ENCODE results near the gene PLEKHA7.
"Not testable (repeated sequence)": the region's sequence is repeated elsewhere in the genome, so short reads cannot be mapped to it uniquely, and the experiment has no call there.

PLEKHA7 gene

DNA sequence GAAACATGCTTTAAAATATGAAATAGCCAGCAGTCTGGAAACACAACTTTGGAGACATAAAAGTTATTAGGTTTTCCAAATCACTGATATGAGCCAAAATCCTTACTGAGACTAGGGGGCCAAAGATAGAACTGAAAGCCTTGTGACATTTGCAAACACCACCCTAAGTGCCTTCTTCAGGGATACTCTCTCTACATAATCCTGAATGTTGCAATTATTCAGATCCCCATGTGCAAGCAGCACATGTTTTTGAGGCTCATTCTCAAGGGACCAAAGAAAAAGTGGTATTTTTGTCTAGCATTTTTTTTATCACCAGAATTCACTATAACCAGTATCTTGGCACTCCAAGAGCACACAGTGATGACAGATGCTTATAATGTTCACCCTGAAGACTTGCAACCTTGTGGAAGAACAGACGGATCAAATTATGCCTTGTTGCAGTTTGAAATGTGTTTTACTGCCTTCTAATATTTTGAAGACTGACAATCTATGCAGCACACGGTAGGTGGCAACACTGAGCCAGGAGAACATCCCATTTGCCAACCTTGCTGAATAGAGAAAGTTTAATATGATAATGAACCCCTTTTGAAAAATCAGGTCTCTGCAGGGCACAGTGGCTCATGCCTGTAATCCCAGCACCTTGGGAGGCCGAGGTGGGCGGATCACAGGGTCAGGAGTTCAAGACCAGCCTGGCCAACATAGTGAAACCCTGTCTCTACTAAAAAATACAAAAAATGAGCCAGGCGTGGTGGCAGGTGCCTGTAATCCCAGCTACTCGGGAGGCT, 78.5 kb downstream of the PLEKHA7 start:
- no peak for DNase-seq

DNA sequence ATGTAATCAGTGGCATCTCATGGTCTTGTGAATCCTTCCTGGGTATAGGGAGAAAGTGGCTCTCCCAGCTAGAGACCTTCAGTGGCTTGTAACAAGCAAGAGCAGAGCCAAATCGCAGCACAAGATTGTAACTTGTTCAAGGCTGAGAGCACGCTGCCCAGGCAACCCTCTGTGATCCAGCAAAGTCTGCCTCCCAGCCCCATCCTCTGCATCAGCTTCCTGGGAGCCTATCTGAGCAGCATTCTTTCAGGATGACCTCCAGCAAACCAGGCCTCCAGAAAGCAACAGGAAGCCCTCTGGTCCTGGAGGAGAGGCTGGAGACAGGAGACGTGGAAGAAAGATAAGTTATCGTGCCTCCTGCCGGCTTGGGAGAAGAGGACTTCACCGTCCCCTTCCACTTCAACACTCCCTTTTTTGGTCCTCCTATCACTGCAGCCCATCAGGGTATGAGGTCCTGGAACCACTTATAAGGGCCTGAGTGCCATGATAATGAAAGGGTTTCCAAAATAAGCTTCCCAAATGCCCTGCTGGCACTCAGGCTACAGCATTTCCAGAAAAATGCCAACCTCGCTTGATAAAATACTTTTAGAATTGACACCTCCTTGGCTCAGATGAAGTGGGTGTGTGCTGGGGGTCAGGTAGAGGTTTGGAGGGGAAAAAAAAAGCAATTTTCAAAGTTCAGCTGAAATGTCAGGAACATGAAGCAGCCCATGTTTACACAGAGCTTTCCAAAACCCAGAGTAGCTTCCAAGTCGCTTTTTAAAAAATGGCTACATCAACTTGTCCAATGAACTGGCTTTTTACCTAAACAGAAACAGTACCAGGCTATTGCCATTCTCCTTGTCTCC, 80.2 kb downstream of the PLEKHA7 start:
- DNase-seq: no peak

DNA sequence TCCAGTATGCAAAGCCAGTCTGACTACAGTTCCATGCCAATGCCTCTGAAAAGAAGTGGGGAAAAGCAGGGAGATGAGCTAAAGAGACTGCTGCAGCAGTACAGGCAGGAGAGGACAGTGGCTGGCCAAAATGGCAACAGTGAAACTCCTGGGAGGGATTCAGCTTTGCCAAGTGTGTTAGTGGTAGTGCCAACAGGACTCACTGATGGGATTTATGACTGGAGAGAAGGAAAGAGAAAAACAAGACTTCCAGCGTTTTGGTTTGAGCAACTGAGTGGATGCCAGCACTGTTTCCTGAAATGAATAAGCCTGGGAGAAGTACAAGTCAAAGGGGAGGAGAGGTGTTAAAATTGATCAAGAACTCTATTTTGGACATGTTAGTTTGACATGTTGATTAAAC, 80.9 kb downstream of the PLEKHA7 start:
- no peak for DNase-seq

DNA sequence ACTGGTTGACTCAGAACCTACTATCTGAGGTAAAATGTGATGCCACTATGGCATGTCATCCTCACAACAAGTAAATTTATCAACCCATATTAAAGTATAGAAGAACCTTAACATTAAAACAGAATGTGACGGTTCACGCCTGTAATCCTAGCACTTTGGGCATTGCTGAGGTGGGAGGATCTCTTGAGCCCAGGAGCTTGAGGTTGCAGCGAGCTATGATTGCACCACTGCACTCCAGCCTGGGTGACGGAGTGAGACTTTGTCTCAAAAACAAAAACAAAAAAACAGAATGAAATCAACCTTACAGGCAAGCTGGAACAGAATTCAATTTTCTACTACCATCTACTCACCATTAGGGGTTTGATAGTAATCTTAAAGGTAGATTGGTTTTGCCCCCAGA, 86.2 kb downstream of the PLEKHA7 start:
- DNase-seq: no peak

DNA sequence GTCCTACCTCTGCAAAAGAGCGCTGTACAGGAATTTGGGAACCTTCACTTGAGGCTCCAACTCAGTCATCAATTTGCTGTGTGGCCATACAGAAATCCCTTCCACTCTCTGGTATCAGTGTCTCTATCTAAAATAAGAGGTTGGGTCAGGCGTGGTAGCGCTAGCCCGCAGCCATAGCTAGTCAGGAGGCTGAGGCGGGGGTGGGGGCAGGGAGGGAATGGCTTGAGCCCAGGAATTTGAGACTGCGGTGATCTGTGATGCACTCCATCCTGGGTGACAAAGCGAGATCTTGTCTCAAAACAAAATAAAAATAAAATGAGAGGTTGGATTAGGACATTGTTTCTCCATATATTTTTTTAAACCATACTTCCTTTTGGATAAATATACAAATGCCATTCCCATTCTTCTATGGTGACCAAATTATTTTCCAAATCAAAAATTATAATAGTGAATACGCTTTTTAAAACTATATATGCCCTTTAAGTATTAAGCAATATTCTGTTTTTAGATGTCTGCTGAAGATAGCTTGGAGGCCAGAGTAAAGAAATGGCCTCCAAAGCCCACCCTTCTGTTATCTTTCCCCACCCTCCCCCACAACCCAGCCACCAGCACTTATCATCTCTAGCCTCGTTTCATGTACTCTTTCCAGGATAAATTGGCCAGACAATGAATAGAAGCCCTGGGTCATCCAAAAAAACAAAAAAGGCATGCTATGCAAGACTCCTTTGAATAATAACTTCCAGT, 87.2 kb downstream of the PLEKHA7 start:
- no peak for DNase-seq

DNA sequence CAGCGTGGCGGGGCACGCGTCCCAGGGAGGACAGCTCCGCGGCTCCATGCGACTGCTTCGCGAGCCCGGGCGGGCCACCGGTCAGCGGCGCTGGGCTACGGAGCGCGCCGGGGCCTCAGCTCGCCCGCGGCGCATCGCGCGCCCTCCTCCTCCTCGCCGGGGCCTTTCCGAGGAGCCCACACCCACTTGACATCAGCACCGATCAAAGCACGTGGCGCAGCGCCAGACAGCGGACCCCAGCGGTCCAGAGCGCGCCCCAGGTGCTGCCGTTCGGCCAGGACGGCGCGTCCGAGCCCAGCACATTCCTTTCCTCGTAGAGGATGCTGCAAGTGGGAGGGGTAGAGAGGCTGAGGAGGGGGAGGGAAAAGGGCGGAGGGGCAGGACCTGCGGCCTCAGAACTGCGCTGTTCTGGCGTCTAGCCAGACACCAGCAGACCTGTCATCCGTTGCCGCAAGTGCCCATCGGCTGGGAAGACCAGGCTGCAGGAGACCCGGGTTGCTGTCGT, 88.6 kb downstream of the PLEKHA7 start:
- DNase-seq: no peak

DNA sequence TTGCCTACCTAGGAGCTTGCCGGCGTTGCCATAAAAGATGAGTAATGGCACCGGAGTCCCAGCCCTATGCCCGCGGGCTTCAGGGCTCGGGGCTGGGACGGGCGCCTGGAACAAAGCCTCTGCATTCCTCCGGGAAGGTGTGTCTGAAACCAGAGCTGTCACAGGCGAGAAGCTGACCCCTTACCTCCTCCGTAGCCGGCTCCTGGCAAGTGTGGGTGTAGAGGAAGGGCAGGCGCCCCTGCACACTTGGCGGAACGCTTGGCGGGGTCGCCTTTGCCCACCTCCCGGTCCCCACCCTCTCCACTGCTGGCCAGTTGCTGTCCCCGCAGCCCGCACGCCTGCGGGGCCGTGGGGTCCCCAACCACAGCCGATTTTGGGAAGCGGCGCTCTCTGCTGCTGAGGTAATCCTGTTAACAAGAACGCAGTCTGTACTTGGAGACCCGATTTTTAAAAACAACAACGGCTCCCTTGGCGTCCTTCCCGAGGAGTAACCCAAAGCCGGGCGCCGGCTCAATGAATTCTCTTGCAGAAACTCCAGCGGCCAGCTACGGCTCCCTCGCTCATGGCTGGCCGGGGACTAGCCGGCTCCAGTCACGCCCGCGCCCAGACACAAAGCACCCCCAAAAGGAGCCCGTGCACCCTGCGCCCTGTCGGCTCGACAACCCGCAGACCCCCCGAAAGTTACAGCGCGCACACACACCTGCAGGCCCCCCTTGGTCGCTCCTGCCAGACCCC, 89.2 kb downstream of the PLEKHA7 start:
- no peak for DNase-seq

GRCh38 chr11:16924462-16924825, 89.8 kb downstream of the PLEKHA7 start:
- no peak for DNase-seq

GRCh38 chr11:16923987-16924386, 90.2 kb downstream of the PLEKHA7 start:
- DNase-seq: no peak

GRCh38 chr11:16921668-16922067, 92.5 kb downstream of the PLEKHA7 start:
- no peak for DNase-seq

DNA sequence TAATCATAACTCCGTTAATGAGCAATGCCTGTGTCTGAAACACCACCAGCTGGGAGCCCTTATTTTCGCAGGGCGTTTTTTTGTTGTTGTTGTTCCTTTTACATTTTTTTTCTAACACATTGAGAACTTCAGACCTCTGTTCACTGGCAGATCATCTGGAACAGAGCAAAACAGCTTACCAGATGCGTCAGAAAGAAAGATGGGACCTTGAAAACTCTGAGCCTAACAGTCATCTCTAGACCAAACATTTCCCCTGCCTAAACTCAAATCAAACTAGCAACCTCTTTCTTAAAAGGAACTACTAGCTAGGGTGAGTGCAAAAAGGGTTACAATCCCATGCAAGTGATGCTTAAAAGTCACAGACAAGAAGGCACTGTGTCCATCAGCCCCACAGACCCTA, 93.2 kb downstream of the PLEKHA7 start:
- no peak for DNase-seq

- no peak for DNase-seq
These were observed 93.7 kb downstream of the PLEKHA7 start for GRCh38 chr11:16920559-16920958.

- not testable (repeated sequence) for DNase-seq
These were observed 95.6 kb downstream of the PLEKHA7 start for GRCh38 chr11:16918543-16919182.

GRCh38 chr11:16917941-16918340, 96.3 kb downstream of the PLEKHA7 start:
- DNase-seq: no peak

- no peak for DNase-seq
These were observed 101.5 kb downstream of the PLEKHA7 start for GRCh38 chr11:16912692-16913111.

- no peak for DNase-seq
These were observed 102.6 kb downstream of the PLEKHA7 start for GRCh38 chr11:16911658-16912057.

- DNase-seq: peak; percentile 42
These were observed 103.0 kb downstream of the PLEKHA7 start for GRCh38 chr11:16911186-16911585.

- DNase-seq: no peak
These were observed 104.7 kb downstream of the PLEKHA7 start for GRCh38 chr11:16909359-16910035.

DNA sequence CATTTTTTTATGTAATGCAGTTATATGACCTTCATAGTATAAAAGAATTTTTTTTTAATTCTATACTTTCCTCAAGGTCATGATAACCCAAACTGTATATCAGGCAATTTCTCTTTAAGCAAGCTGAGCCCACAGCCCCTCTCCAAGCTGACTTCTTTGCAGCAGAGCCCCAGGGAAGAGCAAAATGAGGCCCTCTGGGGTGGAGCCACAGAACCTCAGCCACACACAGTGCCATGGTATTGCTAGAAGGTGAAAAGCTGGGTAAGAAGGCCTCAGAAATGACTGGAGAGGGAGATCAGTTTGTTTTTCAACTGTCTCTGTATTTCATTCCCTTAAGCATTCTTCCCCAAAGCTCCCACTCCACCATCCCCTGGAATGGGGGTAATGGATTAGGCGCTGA, 108.8 kb downstream of the PLEKHA7 start:
- DNase-seq: no peak

DNA sequence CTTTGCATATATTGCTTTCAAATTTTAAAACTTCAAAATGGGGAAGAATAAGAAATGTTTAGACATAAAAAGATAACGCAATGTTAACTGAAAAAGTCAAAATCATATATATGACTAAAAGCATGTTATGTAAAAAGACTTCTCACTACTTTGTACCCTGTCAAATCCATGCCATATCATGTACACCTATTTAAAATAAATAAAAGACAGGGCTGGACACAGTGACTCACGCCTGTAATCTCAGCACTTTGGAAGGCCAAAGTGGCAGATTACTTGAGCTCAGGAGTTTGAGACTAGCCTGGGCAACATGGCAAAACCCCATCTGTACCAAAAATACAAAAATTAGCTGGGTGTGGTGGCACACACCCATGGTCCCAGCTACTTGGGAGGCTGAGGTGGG, 109.5 kb downstream of the PLEKHA7 start:
- not testable (repeated sequence) for DNase-seq

DNA sequence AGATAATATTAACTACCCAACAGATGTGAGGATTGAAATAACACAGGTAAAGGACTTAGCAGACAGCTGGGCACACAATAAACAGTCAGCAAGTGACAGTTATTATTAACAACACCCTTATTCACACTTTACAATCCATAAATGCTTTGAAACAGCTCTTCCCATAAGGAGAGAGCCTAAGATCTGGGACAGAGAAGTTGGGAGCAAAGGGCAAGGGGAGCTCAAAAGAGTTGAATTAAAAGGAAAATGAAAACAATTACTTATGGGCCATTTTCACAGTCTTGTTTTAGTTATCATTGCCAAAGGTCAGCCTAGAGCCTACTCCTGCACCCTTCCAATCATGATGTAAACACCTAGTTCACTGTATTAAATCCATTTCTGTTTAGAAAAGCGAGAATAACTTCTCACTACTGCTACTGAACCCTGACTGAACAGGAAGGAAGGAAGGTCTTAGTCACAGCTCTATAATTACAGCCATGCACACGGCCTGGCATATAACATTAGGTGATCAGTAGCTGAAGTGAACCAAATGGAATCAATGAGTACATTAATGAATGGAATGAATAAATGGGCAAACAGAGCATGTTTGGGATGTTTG, 111.3 kb downstream of the PLEKHA7 start:
- no peak for DNase-seq
